GM19438 (cell line): Measurements from ENCODE around the gene TPRN.

Experiments
- ATAC-seq: cut with Tn5 transposase; IDR thresholded peaks from one replicate; pipeline ENCODE4 v1.9.1; 2021; ENCODE audit warnings: low read depth; ENCODE audit not compliant: unreplicated experiment

The TPRN gene

DNA sequence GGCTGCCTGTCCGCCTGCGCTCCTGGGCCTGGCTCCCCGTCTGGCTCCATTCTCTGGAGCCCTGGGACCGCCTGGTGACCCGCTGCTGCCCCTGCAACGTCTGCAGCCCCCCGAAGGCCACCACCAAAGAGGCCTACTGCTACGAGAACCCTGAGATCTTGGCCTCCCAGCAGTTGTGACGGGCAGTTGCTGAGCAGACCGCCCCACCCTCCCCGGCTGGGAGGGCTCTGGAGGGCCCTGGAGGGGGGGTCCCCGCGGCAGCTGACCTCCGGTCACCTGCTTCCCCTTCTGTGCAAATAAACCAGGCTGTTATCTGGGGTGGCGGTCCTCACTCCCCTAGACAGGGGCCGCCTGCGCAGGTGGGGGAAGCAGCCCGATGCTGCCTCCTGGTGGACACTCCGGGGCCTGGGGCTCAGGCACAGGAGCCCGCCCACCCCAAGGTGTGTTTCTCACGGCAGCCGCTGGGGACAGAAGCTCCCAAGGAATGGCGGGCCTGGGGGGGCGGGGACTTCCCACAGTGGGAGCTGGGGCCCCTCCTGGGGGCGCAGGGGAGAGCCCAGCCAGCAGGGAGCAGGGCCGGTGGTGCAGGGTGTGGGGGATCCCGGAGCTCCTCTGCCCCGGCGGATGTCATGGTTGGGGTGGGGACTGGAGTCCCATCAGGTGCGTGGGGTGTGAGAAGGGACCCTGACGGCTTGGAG, 35.8 kb upstream of the TPRN start:
- no peak for ATAC-seq

DNA sequence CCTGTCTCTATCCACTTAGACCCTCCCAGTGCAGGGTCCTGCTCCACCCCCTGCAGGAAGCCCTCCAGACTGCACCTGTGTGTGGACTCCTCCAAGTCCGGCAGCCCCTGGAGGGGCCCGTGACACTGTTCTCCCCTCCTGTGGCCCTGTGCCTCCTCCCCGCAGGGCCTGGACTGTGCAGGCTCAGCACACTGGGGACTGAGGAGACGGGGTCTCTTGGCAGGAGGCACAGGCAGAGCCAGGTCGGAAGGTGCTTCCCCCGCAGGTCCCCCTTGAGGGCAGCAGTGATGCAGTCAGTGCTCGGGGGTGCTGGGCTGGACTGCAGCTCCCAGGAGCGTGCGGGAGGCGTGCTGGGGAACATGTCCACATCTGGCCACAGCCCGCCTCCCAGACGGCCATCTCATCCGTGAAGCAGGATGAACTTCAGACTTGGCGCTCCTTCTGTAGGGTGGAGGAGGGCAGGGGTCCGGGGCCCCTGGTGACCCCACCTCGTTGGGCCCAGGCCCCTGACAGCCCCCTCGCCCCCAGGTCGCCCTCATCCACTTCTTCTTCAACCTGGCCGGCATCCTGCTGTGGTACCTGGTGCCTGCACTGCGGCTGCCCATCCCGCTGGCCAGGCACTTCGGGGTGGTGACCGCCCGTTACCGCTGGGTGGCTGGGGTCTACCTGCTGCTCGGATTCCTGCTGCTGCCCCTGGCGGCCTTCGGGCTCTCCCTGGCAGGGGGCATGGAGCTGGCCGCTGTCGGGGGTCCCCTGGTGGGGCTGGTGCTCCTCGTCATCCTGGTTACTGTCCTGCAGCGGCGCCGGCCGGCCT, 35.1 kb upstream of the TPRN start:
- ATAC-seq, result no peak

DNA sequence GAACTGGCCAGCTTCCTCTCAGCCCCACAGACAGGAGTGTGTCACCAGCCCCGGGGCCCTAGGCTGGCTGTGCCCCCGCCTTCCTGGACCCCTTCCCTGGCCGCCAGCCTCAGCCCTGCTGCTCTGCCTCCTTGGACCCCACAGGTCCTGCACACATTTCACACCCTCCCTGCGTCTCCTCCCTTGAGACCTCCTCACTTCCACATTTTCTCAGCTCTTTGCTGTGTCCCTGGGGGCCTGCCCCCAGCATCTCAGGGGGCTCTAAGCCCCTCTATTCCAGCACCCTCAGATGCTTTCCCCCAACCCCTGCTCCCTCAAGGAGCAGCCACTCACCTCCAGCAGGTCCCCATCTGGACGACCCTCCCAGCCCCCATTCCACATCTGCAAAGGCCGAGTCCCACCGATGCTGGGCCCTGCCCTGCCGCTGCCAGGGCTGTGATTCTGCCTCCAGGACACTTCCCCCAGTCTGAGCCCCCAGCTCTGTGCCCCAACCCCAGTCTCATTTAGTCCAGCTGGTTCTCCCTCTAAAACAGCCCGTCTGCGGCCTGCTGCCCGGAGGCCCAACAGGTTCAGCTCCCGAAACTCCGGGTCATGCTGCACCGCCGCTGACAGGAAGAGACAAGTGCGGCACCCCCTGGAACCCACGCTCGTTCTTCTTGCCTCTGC, 34.4 kb upstream of the TPRN start:
- no peak for ATAC-seq

DNA sequence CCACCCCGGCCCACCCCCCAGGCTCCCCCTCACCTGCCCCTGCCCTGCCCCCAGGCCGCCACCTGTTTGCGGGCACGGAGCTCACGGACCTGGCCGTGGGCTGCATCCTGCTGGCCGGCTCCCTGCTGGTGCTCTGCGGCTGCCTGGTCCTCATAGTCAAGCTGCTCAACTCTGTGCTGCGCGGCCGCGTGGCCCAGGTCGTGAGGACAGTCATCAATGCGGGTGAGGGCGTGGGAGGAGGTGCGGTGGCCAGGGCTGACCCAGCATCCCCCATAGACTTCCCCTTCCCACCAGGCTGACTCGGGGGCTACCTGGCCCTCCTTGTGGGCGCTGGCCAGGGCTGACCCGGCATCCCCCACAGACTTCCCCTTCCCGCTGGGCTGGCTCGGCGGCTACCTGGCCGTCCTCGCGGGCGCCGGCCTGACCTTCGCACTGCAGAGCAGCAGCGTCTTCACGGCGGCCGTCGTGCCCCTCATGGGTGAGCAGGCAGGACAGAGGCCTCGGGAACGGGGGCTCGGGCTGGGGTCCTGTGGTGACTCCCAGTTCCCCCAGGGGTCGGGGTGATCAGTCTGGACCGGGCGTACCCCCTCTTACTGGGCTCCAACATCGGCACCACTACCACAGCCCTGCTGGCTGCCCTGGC, 33.6 kb upstream of the TPRN start:
- no peak for ATAC-seq

DNA sequence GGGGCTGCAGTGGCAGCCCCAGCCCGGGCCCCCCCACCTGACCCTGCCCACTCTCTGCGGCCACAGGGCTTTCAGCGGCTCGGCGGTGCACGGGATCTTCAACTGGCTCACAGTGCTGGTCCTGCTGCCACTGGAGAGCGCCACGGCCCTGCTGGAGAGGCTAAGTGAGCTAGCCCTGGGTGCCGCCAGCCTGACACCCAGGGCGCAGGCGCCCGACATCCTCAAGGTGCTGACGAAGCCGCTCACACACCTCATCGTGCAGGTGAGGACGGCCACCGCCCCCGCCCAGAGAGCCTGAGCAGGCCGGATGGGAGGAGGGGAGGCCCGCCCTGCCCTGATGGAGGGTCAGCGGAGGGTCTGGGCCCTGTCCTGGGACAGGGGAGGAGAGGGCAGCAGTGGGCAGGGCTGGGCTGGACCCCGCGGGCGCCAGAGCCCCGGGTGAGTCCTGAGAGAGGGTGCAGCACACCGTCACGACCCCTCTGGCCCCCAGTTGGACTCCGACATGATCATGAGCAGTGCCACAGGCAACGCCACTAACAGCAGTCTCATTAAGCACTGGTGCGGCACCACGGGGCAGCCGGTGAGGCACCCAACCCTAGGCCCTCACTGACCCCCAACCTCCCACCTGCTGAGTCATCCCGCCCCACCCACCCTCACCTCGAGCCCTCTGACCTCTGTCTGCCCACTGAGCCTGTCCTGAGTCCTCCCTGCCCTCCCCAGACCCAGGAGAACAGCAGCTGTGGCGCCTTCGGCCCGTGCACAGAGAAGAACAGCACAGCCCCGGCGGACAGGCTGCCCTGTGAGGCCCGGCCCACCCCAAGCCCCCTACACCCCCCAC, 32.8 kb upstream of the TPRN start:
- no peak for ATAC-seq

DNA sequence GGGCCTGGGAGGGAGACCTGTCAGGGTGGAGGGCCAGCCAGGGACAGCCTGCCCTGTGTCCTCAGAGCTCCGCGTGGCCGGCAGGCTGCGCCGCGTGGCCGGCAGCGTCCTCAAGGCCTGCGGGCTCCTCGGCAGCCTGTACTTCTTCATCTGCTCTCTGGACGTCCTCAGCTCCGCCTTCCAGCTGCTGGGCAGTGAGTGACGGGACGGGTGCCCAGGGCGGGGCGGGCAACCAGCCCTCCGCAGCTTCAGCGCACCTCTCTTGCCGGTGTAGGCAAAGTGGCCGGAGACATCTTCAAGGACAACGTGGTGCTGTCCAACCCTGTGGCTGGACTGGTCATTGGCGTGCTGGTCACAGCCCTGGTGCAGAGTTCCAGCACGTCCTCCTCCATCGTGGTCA, 32.0 kb upstream of the TPRN start:
- ATAC-seq, result no peak

DNA sequence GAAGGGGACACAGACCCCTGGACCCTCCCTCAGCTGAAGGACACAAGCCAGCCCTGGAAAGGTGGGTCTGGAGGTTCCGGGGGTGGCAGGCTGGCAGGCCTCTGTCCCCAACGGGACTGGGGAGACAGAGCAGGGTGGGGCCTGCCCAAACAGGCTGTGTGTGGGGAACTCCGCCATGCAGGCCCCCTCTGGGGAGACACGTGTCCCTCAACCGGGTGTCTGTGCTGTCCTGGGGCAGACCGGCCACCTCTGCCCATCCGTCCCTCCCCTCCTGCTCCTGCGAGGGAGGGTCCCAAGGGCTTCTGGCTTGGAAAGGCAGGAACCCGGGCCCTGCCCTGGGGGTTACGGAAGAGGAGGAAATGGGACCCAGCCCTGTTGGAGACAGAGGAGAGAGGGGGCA, 31.6 kb upstream of the TPRN start:
- no peak for ATAC-seq

DNA sequence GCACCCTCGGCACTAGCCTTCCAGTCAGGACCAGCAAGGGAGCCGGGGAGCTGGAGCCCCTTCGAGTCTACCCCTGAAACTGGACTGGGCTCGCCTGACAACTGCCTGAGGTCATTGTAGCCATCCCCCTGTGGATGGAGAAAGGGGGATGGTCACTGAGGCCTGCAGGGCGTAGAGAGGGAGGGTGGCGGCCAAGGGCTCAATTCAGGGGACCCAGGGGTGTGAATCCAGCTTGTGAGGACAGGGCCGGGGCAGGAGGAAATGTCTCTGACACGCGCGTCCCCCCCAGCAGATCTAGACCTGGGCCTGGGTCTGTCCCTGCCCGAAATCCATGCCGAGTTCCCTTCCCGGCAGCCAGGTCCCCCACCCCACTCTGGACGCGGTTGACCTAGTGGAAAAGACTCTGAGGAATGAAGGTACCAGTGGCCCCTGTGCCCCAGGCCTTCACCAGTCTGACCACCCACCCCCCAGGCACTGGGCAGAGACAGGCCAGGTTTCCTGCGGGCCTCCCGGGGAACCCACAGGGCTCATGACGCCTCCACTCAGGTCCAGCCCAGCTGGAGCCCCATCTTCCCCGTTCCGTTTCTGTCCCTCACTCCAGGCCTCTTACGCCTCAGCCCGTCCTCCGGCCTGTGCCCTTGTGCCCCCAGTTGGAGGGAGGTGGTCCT, 31.0 kb upstream of the TPRN start:
- ATAC-seq, result no peak

DNA sequence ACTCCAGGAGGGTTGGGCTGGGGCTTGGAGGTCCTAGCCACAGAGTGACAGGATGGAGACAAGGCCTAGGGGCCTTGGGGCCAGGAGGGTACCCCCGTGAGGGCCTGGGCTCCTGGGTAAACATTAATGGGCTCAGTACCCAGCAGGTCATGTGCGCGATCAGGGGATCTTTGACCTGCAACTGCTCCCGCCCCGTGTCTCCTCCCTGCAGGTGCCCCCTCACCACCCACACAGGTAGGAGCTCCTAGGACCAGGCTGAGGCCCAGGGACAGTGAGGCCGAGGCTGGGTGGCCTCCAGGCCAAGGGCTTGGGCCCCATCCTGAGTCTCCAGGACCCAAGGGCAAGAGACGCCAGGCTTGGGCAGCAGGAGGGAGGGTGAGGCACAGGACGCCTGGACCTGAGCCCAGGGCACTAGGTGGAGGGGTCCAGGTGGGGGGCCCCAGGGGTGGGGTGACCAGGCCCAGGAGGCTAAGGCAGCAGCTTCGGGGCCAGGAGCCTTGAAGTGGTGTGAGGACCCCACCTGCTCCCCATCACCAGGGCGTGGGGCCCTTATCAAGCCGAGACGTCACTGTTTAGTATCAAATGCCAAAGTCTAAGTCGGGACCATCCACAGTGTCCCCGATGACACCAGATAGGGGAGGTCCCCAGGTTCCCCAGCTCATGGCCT, 30.3 kb upstream of the TPRN start, which contains the start of gene SLC34A3:
Gene SLC34A3 (plus strand): TSS at position 197 of the 667 bp plus-strand sequence. CDS start 802 bp downstream, outside the sequence.
- no peak for ATAC-seq

DNA sequence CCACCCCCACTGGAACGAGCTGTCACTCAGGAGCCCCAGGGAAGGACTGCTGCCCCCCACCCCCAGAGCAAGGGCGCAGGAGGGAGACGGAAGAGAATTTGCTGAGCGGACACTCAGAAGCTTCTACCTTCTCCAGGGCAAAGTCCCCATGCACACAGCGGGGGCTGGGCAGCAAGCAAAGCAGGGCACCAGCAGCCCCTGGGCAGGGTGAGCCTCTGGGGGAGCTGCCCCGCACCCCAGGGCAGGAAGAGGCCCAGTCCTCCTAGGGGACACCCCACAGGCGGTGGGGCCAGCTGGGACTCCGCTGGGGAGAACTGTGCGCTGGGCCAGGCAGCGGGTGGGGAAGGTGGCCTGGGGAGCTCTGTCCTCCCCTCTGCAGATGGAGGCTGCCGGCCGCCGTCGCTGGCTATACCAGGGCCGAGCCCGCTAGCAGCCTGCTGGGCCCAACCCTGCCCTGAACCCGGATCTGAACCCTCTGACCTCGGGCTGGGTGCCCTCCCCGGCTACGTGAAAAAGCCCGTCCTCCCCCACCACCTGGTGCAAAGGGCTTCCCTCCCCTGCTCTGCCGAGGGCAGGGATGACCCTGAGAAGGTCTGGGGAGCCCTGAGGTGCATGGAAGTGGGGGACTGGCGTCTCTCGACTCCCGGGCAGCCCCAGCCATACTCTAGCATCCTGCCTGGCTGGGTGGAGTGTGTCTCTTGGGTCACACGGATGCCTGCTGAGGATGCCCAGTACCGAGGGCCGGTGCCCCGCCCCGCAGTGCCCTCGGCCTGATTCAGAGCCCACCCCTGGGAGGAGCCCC, 29.6 kb upstream of the TPRN start:
- ATAC-seq, result no peak

DNA sequence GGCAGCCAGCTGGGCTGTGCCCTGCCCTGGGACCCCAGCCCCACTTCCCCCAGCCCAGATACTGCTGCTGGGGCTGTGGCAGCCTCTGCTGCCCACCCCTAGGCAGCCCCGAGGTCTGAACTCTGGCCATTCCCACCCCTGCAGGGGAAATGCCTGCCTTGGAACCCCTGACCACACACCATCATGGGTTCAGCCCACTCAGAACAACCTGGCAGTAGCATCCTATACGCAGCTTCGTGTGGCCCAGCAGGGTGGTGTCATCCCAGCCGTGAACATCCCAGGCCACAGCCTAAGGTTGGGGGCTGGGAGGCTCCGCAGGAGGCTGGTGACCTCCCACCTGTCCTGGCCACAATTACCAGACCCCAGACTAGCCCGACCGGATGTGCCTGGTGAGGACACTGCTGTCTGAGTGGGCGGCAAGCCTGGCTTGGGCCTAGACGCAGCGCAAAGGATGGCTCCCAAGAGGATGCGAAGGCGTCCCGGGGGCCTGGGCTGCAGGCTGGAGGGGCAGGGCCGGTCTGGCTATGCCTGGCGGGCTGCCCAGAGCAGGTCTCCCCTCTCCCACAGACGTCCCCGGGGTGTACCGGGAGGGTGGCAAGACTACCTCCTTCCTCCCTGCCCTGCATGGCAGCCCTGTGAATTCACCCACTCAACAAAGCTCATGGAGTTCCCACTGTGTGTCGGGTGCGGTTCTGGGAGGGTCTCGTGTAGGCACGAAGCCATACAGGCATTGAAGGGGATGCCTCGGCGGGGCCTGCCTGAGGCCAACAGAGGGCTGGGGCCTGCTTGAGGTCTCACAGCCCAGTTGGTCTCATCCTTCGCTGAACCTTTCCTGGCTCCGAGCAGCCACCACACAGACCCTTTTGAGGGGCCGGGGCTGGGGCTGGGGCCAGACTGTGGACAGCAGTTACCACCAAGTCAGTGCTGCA, 28.7 kb upstream of the TPRN start:
- ATAC-seq, result no peak

DNA sequence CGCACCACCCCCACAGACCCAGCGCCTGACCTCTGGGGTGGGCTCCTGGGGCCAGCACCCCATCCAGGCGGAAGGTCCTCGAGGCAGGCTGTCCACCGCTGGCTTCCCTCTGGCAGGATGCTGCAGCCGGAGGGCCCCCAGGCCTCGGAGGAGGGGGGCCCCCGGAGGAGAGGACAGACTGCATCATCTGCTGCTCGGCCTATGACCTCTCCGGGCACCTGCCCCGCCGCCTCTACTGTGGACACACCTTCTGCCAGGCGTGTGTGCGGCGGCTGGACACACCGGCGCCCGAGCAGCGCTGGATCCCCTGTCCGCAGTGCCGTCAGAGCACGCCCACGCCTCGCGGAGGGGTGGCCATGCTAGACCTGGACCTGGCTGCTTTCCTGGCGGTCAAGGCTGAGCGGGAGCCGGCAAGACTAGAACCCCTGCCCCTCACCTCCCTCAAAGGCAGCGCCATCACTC, 28.0 kb upstream of the TPRN start:
- no peak for ATAC-seq

DNA sequence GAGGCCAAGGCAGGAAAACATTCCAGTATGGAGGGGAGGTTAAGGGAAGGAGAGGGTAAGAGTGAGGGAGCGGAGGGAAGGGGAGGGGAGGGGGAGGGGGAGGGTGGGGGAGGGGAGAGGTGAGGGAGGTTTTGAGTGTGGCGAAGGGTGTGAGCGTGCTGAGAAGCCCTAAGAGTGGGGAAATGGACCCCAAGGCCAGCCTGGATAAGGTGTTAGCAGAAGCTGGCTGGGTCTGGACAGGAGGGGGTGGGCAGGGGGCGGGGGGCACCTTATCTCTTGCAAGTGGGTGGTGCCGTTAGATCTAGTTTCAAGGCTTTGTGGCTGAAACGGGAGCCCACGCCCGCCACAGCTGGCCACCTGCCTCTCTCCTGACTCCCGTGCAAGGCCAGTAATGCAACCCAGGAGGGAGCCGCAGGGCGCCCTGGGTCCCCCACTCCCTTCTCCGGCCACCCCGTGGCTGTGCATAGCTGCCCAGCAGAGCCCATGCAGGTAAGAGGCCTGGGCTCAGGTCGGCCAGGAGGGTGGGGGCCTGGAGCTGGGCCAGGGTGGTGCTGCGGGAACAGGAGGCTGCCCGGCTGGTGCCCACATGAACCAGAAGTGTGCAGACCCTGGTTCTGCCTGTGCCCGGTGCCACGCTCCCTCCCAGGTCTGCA, 27.4 kb upstream of the TPRN start:
- no peak for ATAC-seq

DNA sequence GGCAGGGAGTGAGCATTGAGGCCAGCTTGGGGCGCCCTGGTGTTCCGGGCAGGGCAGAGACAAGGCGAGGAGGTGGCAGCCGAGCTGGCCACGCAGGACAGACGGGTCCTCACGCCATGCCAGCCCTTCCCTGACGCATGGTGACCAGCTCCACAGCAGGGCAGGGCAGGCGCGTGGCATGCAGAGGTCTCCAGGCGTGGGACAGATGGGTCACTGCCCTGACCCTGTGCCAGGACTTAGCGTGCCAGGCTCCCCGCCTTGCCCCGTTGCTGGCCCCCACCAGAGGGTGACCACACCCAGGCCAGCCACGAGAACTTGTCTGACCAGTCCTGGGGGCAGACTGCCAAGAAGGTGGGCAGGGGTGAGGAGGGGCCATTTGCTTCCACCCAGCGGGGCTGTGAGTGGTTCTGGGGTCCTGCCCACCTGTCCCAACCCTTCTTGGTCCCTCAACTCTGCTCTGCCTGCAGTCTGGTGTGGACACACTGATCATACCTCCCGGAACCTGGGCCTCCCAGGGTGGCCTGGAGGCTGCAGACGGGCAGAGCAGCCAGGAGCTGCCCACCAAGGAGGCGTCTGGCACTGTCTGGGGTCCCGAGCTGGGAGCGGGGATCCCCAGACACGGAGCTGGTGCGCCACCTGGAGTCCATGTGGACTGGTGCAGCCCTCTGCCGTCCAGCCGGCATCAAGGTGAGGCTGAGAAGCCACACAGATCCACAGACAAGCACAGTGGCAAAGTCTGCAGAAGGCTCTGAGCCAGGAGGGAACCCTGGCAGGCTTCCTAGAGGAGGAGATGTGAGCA, 26.7 kb upstream of the TPRN start, which contains the start of gene RNF224:
Gene RNF224 (plus strand): TSS at position 449 of the 799 bp plus-strand sequence. CDS start 834 bp downstream, outside the sequence.
- no peak for ATAC-seq

DNA sequence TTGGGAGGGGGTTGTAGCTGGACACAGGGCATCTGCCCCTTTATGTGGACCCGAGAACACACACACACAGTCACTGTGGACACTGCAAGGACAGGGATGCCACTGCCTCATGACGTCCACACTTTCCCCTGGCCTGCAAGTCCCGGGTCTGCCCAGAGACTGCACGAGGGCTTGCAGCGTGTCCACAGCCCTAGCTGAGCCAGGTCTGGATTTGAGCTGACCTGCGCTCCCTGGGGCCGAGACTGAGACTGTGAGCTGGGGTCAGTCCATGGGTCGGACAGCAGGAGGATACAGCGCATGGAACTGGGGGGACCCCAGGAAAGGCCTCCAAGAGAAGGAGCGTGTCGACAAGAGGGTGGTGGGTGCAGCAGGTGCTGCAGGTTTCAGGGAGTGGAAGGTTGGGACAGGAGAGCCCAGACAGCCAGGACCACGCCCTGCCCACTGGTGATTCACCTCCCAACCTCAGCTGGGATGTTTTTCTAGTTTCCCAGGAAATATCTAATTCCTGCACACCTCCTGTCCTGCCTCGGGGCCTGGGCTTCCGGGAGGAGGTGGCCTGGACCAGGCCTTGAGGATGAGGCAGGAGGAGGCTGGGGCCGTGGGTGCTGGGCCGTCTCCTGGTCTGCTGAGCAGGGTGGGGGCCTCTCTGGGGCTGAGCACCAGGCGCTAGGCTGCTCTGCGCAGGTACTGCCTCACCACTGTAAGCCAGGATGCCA, 26.0 kb upstream of the TPRN start:
- no peak for ATAC-seq
